HG03442 (cell line): ENCODE measurements around the gene DGKE.
A peak's percentile ranks its signal among the peaks of the same experiment; 100 is the strongest.

Experiments used
- ATAC-seq: cut with Tn5 transposase; IDR thresholded peaks from one replicate; pipeline ENCODE4 v1.9.1; 2021; ENCODE audit warnings: mild to moderate bottlenecking, moderate library complexity; ENCODE audit not compliant: unreplicated experiment

The DGKE gene

DNA sequence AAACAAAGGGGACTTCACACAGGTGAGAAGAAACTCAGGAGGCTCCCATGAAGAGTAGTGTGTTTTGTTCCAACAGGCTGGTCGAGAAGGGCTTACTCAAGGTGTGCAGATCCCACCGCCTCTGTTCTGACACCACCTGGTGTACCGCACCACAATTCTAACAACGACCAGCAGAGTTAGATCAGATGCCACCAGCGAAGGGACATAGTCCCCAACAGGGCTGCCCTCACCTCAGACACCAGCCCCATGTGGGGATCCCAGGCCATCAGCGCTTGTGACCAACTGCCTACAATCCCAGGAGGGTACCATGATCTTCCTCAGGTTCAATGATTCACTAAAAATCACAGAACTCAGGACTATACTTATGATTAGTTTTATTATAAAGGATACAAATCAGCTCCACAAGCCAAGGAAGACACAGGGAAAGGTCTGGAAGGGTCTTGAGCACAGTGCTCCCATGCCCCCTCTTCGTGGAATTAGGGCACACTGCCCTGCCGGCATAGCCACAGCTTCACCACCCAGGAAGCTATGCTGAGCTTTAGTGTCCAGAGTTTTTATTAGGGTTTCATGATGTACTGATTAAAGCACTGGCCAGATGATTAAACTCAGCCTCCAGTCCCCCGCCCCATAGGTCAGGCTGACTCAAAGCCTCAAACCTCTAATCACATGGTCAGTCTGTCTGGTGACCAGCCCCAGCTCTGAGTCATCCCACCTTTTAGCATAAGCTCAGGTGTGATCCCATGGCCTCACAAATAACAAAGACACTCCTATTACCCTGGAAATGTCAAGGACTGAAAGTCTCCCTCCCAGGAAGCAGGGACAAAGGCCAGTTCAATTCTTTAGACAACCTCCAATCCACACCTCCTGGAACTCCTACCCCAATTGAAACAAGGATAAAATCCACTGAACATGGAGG lies 53.9 kb downstream of the DGKE start:
- no peak for ATAC-seq

DNA sequence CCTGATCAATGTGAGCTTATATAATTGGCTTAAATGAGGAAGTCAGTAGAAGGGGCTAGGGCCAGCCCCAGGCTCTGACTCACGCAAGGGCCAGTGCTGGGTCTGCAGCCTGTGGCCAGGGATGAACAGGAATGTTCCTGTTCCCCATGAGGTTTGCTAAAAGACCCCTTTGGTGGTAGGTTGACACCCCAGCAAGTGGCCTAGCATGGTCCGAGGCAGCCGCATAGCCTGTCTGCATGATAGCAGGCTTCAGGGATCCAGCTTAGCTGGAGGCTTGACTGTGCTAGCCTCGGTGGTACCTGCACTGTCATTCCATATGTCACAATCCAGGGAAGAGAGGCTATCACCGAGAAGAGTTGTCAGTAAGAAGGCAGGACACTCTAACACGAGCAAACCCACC lies 56.4 kb downstream of the DGKE start:
- ATAC-seq: no peak

DNA sequence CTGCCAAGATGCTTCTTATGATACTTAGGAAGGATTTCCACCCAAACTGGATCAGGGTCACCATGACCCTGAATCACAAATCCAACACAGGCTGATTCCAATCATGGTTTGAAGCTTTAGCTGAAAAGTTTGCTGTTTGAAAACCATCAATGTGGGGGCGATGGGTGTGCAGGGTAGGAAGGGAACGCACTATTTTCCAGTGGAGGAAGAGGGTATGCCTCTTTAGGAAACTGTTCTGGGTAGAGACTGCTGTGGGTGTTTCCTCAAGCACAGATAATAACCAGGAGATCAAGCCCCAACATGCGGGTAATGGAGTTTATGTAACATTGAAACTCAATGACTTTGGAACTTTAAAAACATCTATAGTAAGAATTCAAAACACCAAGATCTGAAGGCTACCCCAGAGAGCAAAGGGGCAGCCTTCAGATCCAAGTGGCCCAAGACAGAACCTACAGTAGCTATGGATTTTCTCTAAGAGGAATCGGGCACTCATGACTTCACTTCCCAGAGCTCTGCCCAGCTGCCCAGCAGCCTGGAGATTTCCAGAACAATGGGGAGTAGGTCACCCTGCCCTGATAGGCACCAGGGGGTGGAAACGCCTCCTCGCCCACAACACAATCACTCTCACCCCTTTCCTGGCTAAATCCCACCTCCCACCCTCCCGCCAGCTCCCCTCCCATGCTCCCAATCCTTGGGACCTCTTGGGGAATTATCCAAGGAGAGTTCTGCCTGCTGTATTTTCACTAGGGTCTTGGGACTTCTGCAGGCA lies 57.1 kb downstream of the DGKE start:
- ATAC-seq: no peak

DNA sequence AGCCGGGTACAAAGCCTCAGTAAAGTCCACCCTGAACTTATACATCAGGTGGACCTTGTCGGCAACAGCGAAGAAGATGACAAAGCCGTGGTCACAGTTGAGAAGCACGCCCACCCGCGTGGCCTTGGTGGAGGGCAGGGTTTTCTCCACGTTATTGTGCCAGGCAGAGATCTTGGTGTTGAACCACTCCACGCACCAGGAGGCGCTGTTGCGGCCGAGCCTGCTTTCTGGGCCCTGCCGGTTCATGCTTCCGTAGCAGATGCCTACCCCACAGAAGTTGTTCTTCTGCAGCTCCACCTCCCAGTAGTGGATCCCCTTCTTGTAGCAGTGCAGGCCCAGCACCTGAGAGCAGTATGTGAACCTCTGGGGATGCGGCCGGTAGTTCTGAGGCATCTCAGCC lies 57.8 kb downstream of the DGKE start:
- no peak for ATAC-seq

DNA sequence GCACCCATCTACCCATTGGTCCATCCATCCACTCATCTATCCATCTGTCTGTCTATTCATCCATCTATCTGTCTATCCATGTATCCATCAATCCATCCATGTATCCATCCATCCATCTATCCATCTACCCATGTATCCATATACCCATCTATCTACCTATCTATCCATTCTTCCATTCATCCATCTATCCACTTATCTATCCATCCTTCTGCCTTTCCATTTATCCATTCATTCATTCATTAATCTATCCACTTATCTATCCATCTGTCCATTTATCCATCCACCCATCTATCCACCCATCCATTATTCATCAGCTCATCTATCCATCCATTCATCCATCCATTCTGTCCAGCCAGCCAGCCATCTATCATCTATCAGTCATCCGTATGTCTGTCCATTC lies 58.4 kb downstream of the DGKE start:
- no peak for ATAC-seq

DNA sequence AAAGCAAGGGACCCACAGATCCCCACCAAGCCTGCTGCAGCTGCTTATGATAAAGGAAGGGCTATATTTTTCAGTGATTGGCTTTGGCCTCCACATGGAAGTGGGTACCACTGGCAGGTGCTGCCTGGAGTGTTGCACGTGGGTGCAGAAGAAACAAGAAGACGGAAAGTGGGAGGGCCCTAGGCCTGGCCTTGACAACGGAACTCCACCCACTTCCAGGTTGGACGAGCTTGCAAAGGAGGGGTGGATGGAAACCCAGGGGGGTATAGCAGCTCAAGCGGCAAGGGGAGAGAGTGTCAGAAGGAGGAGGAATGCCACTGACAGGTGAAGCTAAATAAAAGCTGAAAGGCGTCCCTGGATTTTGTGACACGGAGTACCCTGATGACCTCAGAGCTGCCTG lies 59.6 kb downstream of the DGKE start:
- ATAC-seq: no peak

DNA sequence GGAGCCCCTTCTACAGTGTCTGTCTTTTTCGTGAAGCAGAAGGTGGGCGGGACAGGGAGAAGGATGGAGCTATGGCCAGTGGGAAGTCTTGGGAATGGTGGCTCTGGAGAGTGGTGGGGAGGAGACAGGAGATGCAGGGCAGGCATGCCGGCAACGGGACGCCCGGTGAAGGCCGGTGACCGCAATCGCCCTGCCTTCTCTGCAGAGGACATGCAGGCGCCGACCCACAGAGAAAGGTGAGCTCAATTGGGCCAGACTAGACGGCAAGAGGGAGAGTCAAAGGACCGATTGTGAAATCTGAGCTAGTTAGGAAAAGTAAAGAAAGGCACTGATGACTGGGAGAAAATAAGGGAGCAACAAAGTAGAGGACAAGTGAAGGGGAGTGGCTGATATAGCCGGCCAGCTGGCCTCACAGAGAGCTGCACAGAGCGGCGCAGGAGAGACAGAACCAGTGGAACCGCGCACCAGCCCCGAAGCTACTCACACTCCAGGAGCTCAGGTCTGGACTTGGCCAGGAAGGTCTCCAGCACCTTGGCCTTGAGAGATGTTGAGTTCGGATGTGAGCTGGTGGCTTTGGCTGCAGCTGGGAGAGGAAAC lies 61.0 kb downstream of the DGKE start:
- ATAC-seq: no peak

DNA sequence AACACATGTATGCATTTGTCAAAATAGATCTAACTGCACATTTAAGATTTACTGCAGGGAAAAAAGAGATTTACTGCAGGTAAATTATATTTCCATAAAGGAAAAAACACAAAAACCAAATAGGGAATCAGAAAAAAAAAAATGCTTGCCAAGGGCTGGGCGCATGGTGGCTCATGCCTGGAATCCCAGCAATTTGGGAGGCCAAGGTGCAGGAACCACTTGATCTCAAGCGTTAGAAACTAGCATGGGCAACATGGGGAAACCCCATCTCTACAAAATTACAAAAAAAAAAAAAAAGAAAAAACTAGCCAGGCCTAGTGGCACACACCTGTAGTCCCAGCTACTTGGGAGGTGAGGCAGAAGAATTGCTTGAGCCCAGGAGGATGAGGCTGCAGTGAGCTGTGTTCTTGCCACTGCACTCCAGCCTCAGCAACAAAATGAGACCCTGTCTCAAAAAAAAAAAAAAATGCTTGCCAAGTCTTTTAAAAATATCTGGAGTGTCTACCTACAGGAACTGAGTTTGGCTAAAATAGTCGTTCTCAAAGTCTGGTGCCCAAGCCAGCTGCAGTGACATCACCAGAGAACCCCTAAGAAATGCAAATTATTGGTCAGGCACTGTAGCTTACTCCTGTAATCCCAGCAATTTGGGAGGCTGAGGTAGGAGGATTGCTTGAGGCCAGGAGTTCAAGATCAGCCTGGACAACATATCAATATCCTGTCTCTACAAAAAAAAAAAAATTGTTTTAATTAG lies 62.4 kb downstream of the DGKE start:
- no peak for ATAC-seq

DNA sequence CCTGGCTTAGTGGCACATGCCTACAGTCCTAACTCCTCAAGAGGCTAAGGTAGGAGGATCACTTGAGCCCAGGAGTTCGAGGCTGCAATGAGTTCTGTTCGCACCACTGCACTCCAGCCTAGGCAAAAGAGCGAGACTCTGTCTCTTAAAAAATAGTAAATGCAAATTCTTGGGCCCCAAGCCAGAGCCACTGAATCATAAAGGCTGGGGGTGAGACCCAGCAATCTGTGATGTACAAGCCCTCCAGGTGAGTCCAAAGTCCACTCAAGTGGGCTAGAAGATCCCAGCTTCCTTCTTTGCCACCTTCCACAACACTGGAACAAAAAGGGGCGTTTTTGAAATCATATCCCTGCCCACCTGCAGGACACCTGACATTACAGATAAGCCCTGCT lies 63.0 kb downstream of the DGKE start:
- no peak for ATAC-seq

DNA sequence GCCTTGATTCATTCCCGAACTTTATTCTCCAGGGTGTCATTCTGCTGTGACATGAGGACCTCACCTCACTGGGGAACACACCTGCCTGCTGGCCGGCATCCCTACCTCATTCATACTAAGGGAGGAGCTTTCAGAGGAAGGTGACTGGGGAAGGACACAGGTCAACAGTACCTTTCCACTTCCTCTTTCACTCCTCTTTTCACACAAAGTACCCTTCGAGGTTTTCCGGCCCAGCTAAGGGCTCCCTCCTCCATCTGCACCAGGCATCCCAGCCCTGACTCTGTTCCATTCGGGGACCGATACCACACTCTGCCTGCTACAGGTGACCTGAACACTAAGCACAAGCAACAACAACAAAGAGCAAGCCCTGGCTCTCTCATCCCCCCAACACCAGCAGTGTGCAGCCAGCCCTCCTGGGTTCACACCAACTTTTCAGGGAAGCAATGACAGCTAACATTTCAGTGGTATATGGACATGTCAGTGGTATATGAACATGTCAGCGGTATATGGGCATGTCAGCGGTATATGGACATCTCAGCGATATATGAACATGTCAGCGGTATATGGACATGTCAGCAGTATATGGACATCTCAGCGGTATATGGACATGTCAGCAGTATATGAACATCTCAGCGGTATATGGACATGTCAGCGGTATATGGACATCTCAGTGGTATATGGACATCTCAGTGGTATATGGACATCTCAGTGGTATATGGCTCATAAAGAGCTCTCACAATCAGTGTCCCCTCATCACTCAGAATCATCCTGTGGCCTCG lies 63.9 kb downstream of the DGKE start:
- no peak for ATAC-seq

DNA sequence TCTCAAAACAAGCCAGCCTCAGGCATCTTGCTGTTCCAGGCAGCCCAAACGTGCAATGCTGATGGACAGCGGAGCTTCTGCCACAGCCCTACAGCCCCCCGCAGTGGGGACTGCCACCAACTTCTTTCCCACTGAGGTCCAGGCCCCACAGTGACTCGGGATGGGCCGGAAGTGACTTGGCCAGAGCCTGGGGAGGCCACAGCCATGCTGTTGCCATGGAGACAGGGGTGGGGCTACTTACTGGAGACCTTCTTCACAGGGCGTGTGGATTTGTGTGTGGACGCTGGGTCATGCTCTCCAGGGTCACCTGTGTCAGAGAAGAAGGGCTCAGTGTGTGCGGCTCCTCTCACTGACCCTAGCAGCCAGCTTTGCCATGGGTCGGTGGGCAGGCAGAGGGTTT lies 64.9 kb downstream of the DGKE start:
- ATAC-seq: no peak

DNA sequence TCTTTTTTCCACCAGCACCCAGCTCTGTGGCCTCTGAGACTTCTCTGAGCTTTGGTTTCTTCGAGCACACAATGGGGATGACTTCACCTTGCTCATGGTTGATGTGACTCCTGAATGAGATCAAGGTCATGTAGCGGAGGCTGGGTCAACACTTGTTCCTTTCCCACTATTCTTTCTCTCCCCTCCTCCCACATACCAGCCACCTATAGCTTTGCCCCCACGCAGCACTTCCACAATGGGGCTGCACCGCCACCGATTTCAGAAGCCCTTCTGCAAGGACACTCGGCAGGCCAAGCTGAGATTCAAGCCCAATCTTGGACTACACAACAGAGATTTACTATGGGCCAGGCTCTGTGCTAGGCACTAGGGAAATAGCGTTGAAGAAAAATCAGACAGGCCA lies 65.5 kb downstream of the DGKE start:
- ATAC-seq: no peak

DNA sequence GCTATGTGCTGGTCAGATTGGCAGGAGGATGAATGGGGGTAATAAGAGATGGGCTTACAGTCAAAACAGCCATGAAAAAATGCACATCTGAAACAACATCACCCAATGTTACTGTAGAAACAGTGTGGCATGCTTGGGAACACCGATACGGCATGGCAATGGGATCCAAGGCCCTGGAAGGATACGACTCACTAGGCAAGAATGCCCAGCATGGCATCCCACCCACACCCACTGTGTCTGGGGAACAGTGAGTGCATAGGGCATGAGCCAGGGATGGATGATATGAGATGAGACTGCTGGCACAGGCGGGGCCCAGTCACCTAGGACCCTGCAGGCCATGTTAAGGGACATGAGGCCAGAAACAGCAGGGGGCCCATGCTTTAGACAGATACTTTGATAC lies 68.4 kb downstream of the DGKE start:
- no peak for ATAC-seq

DNA sequence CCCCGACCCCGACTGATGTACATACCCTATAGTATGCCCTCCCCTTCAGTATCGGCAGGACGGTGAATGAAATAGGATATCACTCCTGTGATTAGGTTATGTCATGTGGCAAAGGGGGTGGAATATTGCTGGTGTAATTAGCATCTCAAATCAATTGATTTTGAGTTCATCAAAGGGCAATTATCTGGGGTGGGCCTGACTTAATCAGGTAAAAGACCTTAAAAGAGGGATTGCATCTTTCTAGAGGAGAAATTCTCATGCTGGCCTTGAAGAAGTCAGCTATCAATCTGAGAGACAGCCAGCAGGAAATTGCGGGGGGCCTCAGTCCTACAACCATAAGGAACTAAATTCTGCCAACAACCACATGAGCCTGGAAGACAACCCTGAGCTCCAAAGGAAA lies 69.6 kb downstream of the DGKE start:
- ATAC-seq: no peak

DNA sequence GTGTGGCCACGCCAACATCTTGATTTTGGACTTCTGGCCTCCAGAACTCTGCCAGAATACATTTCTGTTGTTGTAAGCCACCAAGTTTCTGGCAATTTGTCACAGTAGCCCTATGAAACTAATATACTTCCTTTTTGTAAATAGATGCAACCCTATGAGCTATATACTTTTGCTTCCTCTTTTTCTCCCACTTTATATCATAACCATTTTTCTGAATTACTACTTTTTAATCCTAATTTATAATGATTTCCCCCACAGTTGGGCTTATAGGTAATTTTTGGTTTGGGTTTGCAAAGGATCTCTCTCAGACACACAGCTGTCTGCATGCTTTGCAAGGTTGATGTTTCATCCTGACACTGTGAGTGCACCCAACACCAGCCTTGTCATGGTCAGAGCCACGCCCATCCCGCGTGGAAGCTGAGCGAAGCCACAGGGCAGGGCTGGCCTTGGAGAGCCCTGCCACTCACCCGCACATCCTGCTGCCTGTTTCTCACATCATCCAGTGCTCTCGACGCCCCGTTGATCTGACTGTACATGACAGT lies 74.1 kb downstream of the DGKE start:
- ATAC-seq: peak; percentile 88

DNA sequence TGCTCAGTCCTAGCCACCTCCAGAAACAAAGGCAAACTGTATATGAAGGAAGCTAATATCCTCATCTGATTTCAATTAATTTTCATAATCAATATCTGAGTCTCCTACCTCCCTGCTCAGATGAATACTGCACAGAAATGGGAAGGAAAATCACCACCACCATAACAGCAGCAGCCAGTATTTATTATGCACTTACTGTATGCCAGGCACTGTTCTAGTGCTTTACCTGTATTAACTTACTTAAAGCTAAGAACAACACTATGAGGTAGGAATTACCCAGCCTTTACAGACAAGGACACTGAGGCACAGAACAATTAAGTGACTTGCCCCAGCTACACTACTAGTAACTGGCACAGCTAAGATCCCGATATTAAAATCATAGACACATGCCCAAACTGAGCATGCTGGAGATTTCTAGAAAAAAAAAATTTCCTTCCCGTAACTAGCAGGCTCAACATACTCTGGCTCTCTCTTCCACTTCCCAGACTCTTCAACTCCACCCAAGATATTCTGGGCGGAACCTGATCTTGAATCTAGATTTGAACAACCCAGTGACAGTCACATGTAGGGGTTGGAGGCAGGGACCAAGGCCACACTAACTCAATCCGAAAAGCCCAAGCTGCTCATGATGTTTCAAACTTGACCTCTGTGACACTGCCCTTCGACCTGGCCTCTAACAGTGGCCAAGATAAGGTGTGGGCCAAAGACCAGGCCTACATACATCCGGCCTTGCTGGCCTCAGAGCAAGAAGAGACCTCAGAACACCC lies 76.0 kb downstream of the DGKE start:
- ATAC-seq: no peak

DNA sequence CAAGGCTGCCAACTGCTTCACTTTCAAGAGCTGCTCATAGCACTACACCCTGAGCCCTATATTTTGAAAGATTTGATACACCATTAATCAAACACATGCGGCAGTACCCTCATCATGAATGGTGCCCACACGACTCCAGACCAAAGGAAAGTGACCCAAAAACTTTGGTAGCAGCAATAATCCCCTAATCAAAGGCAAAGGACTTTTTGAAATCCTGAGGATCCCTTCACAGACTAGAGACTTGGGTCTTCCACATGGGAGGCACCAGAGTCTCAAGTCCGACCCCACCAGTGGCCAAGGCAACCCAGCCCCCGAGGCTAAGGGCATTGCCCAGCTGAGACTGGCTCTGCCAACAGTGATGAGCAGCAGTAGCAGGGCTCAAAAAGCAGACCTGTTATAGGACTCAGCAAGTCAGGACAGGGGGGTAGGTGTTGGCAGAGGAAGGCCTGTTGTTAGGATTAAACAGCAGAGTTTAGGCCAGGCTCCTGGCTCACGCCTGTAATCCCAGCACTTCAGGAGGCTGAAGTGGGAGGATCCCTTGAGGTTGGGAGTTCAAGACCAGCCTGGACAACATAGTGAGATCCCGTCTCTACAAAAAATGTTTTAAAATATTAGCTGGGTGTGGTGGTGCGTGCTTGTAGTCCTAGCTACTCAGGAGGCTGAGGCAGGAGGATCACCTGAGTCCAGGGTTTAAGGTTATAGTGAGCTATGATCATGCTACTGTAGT lies 76.7 kb downstream of the DGKE start:
- ATAC-seq: no peak

DNA sequence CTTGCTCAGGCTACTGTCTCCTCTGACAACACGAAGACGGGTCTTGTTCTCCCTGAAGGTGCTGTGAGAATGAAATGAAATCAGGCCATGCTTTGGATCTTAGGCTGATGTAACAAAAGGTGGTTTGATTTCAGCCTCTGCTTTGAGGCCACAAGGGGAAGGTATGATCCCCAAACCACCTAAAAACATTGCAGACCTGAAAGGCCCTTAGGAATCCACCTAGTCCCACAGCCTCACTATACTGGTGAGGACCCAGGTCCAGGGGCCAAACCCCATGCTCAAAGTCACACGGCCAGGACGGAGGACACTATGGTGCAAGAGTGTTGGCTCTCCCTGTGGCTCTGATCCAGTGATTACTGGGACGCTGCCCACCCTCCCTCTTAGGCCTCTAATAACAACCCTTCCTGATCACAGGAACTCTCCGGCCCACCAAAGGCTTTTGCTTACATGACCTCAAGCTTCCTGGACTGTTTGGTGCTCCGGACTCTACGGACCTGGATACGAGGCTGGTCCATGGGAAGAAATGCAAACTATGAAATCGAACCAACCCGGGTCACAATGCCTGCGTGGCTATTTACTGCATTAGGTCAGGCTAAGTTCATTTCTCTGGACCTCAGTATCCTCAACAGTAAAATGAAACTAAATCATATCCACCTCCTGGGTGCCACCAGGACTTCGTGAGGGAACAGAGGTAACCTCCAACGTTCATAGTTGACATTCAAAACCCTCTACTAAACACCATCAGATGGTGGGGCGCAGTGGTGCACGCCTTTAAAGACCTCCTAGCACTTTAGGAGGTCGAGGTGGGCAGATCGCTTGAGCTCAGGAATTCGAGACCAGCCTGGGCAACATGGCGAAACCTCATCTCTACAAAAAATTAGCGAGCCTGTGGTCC lies 78.4 kb downstream of the DGKE start:
- no peak for ATAC-seq
